GM18870 (cell line): ENCODE results near the gene CFAP410.
"Not testable (repeated sequence)": the region's sequence is repeated elsewhere in the genome, so short reads cannot be mapped to it uniquely, and the experiment has no call there.

Source experiments
- ATAC-seq: cut with Tn5 transposase; IDR thresholded peaks from one replicate; pipeline ENCODE4 v1.9.1; 2021; ENCODE audit warnings: moderate library complexity; ENCODE audit not compliant: unreplicated experiment

Gene CFAP410

GRCh38 chr21:44351535-44352252, 12.5 kb upstream of the CFAP410 start:
- ATAC-seq, result no peak

- ATAC-seq, result no peak
Observed at GRCh38 chr21:44350773-44351481, 11.7 kb upstream of the CFAP410 start.

- no peak for ATAC-seq
Observed at GRCh38 chr21:44349847-44350772, 10.9 kb upstream of the CFAP410 start.

GRCh38 chr21:44349416-44349846, 10.2 kb upstream of the CFAP410 start:
- no peak for ATAC-seq

GRCh38 chr21:44348861-44349260, 9.7 kb upstream of the CFAP410 start:
- no peak for ATAC-seq

- ATAC-seq, result no peak
Observed at GRCh38 chr21:44347911-44348451, 8.8 kb upstream of the CFAP410 start.

GRCh38 chr21:44345495-44345894, 6.3 kb upstream of the CFAP410 start:
- no peak for ATAC-seq

GRCh38 chr21:44344541-44345183, 5.5 kb upstream of the CFAP410 start:
- ATAC-seq, result no peak

GRCh38 chr21:44342981-44343380, 3.8 kb upstream of the CFAP410 start:
- ATAC-seq, result not testable (repeated sequence)

- not testable (repeated sequence) for ATAC-seq
Observed at GRCh38 chr21:44341726-44342458, 2.7 kb upstream of the CFAP410 start.

- no peak for ATAC-seq
Observed at GRCh38 chr21:44337941-44338895, 972 bp downstream of the CFAP410 start.

GRCh38 chr21:44337449-44337848, 1.7 kb downstream of the CFAP410 start:
- no peak for ATAC-seq

GRCh38 chr21:44335266-44336059, 3.7 kb downstream of the CFAP410 start:
- ATAC-seq, result no peak

GRCh38 chr21:44334329-44335030, 4.7 kb downstream of the CFAP410 start:
- no peak for ATAC-seq

- no peak for ATAC-seq
Observed at GRCh38 chr21:44333509-44334328, 5.5 kb downstream of the CFAP410 start.

GRCh38 chr21:44332965-44333364, 6.2 kb downstream of the CFAP410 start:
- no peak for ATAC-seq
